22Rv1 (cell line): Measurements from ENCODE around the gene GP1BB.

ENCODE experiments used
- ZFX ChIP-seq: fragments of 450-650 bp; IDR thresholded peaks from 2 replicates; pipeline ENCODE4 v1.6.1; 2017; ENCODE audit warnings: antibody characterized with exemption, borderline replicate concordance
- TF ChIP-seq, protein P1 (sequence below): fragments of 450-650 bp; IDR thresholded peaks from 2 replicates; pipeline ENCODE4 v1.5.1; 2017; ENCODE audit warnings: mild to moderate bottlenecking

DNA sequence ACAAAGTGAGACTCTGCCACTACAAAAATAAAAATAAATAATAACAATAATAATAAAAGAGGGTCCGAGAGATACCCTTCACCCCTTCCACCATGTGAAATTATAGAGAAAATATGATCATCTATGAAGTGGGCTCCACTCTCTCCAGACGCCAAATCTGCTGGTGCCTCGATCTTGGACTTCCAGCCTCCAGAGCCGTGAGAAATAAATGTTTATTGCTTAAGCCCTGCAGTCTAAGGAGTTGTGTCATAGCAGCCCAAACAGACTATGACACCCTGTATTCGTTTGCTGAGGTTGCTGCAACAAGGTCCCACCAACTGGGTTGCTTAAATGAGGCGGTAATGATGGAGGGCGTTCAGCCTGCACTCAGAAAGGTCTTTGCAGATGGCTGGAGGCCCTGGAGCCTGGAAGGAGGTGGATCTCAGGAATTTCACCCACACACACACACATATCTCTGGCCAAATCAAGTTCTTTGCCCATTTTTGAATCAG, 16.6 kb upstream of the GP1BB start:
- TF ChIP-seq, protein P1, sequence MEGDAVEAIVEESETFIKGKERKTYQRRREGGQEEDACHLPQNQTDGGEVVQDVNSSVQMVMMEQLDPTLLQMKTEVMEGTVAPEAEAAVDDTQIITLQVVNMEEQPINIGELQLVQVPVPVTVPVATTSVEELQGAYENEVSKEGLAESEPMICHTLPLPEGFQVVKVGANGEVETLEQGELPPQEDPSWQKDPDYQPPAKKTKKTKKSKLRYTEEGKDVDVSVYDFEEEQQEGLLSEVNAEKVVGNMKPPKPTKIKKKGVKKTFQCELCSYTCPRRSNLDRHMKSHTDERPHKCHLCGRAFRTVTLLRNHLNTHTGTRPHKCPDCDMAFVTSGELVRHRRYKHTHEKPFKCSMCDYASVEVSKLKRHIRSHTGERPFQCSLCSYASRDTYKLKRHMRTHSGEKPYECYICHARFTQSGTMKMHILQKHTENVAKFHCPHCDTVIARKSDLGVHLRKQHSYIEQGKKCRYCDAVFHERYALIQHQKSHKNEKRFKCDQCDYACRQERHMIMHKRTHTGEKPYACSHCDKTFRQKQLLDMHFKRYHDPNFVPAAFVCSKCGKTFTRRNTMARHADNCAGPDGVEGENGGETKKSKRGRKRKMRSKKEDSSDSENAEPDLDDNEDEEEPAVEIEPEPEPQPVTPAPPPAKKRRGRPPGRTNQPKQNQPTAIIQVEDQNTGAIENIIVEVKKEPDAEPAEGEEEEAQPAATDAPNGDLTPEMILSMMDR = no peak
- no peak for TF ChIP-seq ZFX
